SK-N-SH treated with all-trans-retinoic acid at 6 μM for 48 hours (cell line): ENCODE data around the gene PAK4.

Source experiments
- CSDC2 ChIP-seq: fragments of 250-450 bp; sonication (Bioruptor Pico); IDR thresholded peaks from 2 replicates; pipeline ENCODE4 v1.5.0; 2020; ENCODE audit warnings: mild to moderate bottlenecking, moderate library complexity
- ISL1 ChIP-seq: fragments of 250-450 bp; sonication (Bioruptor Pico); IDR thresholded peaks from 2 replicates; pipeline ENCODE4 v2.1.2; 2022; ENCODE audit warnings: mild to moderate bottlenecking, moderate library complexity
- OSR1 ChIP-seq: fragments of 250-450 bp; sonication (Bioruptor Pico); IDR thresholded peaks from 2 replicates; pipeline ENCODE4 v1.8.0; 2022; ENCODE audit warnings: moderate library complexity, mild to moderate bottlenecking, inconsistent platforms
- PATZ1 ChIP-seq: fragments of 250-450 bp; sonication (Bioruptor Pico); IDR thresholded peaks from 2 replicates; pipeline ENCODE4 v1.8.0; 2020; ENCODE audit warnings: mild to moderate bottlenecking, moderate library complexity, borderline replicate concordance
- RARB ChIP-seq: fragments of 250-450 bp; sonication (Bioruptor Pico); IDR thresholded peaks from 2 replicates; pipeline ENCODE4 v1.8.0; 2021; ENCODE audit warnings: mild to moderate bottlenecking, moderate library complexity
- SNAI2 ChIP-seq: fragments of 250-450 bp; sonication (Bioruptor Pico); IDR thresholded peaks from 2 replicates; pipeline ENCODE4 v1.5.0; 2020; ENCODE audit warnings: mild to moderate bottlenecking, moderate library complexity

- TF ChIP-seq CSDC2 (CRISPR knock-in tag), result no peak
- TF ChIP-seq OSR1 (CRISPR knock-in tag), result no peak
- no peak for TF ChIP-seq PATZ1 (CRISPR knock-in tag)
- no peak for TF ChIP-seq SNAI2 (CRISPR knock-in tag)
- TF ChIP-seq RARB (CRISPR knock-in tag), result no peak
- no peak for TF ChIP-seq ISL1 (CRISPR knock-in tag)
Observed at GRCh38 chr19:39160523-39160861, 34.9 kb downstream of the PAK4 start.
